GM23338 (cell line): ENCODE results near the gene STK39. TPM values are rescaled to one million over a fixed set of nuclear protein-coding genes. Genes with fewer than 3 reads are reported as not detected.

Experiments used
- ATAC-seq: fragments of 200-7000 bp; cut with Tn5 transposase; 3 replicates; pipeline ENCODE4 v1.9.1; 2020
- DNase-seq: peaks from one replicate; pipeline ENCODE4 v3.0.0-alpha.2; 2015; ENCODE audit warnings: low spot score
- H2AFZ ChIP-seq: fragments of 200-600 bp; sonication (generic); 2 replicates; pipeline ENCODE4 v1.8.0; 2016; ENCODE audit warnings: antibody characterized with exemption, mild to moderate bottlenecking, moderate library complexity
- H3F3A ChIP-seq: fragments of 200-600 bp; sonication (generic); replicated peaks from 2 replicates; pipeline ENCODE4 v1.8.0; 2017; ENCODE audit warnings: antibody characterized with exemption, mixed run types, low read depth
- H3K27ac ChIP-seq: fragments of 200-600 bp; sonication (generic); 2 replicates; pipeline ENCODE4 v1.6.1; 2016; ENCODE audit warnings: low read depth
- H3K27me3 ChIP-seq: fragments of 200-600 bp; sonication (generic); 2 replicates; pipeline ENCODE4 v1.8.0; 2016; ENCODE audit warnings: mild to moderate bottlenecking, mixed run types, moderate library complexity; ENCODE audit not compliant: insufficient read depth
- H3K36me3 ChIP-seq: fragments of 200-600 bp; sonication (generic); 2 replicates; pipeline ENCODE4 v1.8.0; 2016; ENCODE audit warnings: mild to moderate bottlenecking; ENCODE audit not compliant: insufficient read depth
- H3K4me1 ChIP-seq: fragments of 200-600 bp; sonication (generic); 2 replicates; pipeline ENCODE4 v1.8.0; 2016; ENCODE audit warnings: mild to moderate bottlenecking, moderate library complexity; ENCODE audit not compliant: insufficient read depth
- H3K4me2 ChIP-seq: fragments of 200-600 bp; sonication (generic); 2 replicates; pipeline ENCODE4 v1.7.1; 2017; ENCODE audit warnings: mixed run types
- H3K4me3 ChIP-seq: fragments of 200-600 bp; sonication (generic); 2 replicates; pipeline ENCODE4 v1.6.1; 2016; ENCODE audit warnings: mixed run types
- H3K79me2 ChIP-seq: fragments of 200-600 bp; sonication (generic); replicated peaks from 2 replicates; pipeline ENCODE4 v1.8.0; 2017; ENCODE audit warnings: mild to moderate bottlenecking; ENCODE audit not compliant: insufficient read depth
- H3K9me2 ChIP-seq: fragments of 200-600 bp; sonication (generic); 2 replicates; pipeline ENCODE4 v1.8.0; 2017; ENCODE audit not compliant: insufficient read depth
- H4K20me1 ChIP-seq: fragments of 200-600 bp; sonication (generic); replicated peaks from 2 replicates; pipeline ENCODE4 v1.8.0; 2017; ENCODE audit warnings: mild to moderate bottlenecking; ENCODE audit not compliant: insufficient read depth
- H3K27ac Mint-ChIP-seq: 2 replicates; pipeline ENCODE4 v1.8.0; 2020; ENCODE audit warnings: inconsistent platforms, mild to moderate bottlenecking, moderate library complexity, mixed read lengths
- H3K27me3 Mint-ChIP-seq: 3 replicates; pipeline ENCODE4 v1.8.0; 2022; ENCODE audit warnings: low read depth, mild to moderate bottlenecking, moderate library complexity, mixed read lengths, inconsistent platforms; ENCODE audit not compliant: insufficient read depth, poor library complexity
- H3K36me3 Mint-ChIP-seq: 3 replicates; pipeline ENCODE4 v1.8.0; 2021; ENCODE audit warnings: low read depth, mild to moderate bottlenecking, inconsistent platforms, moderate library complexity, mixed read lengths
- H3K4me1 Mint-ChIP-seq: 3 replicates; pipeline ENCODE4 v1.8.0; 2020; ENCODE audit warnings: mild to moderate bottlenecking, inconsistent platforms, mixed read lengths
- H3K4me3 Mint-ChIP-seq: 3 replicates; pipeline ENCODE4 v1.8.0; 2021; ENCODE audit warnings: moderate library complexity, mild to moderate bottlenecking, inconsistent platforms, mixed read lengths
- H3K9me3 Mint-ChIP-seq: 3 replicates; pipeline ENCODE4 v1.8.0; 2020; ENCODE audit warnings: moderate library complexity, mild to moderate bottlenecking, inconsistent platforms, mixed read lengths
- CREB1 ChIP-seq: fragments of 250-450 bp; sonication (Bioruptor Pico); IDR thresholded peaks from 2 replicates; pipeline ENCODE4 v1.5.0; 2020; ENCODE audit warnings: low read depth, mild to moderate bottlenecking, moderate library complexity
- CTCF ChIP-seq, 2 experiments: fragments of 200-600 bp in 1 of 2; sonication (generic) in 1 of 2; conservative IDR thresholded peaks; 2 replicates each; pipeline versions ENCODE4 v1.5.1 to v1.6.1; 2016 to 2017; ENCODE audit warnings: antibody characterized with exemption in 2 of 2, low read depth in 2 of 2, mild to moderate bottlenecking in 2 of 2, moderate library complexity in 1 of 2
- EZH2 ChIP-seq: fragments of 200-600 bp; sonication (generic); IDR thresholded peaks from one replicate; pipeline ENCODE4 v1.8.0; 2017; ENCODE audit warnings: antibody characterized with exemption, mild to moderate bottlenecking, low read depth; ENCODE audit not compliant: unreplicated experiment
- JUNB ChIP-seq: IDR thresholded peaks from one replicate; pipeline ENCODE4 v1.6.1; 2016; ENCODE audit warnings: antibody characterized with exemption; ENCODE audit not compliant: unreplicated experiment
- NANOG ChIP-seq: IDR thresholded peaks from 2 replicates; pipeline ENCODE4 v1.6.1; 2016; ENCODE audit warnings: antibody characterized with exemption, borderline replicate concordance
- STAT1 ChIP-seq: IDR thresholded peaks from one replicate; pipeline ENCODE4 v1.6.1; 2016; ENCODE audit warnings: antibody characterized with exemption; ENCODE audit not compliant: unreplicated experiment
- ZNF331 ChIP-seq: fragments of 250-450 bp; sonication (Bioruptor Pico); IDR thresholded peaks from 2 replicates; pipeline ENCODE4 v1.5.0; 2020; ENCODE audit warnings: low read depth, mild to moderate bottlenecking, moderate library complexity
- polyA plus RNA-seq: library from polyadenylated mRNA; unstranded; fragments of >200 nt; fragmentation: Nextera tagmentation; extraction: Ambion mirVana; gene quantifications from 2 replicates; pipeline ENCODE4 v1.2.1, GENCODE V29; 2016
- total RNA-seq: library from RNA; depleted of rRNA; stranded (reverse); fragments of >200 nt; shearing (Covaris generic); gene quantifications from 2 replicates; pipeline ENCODE4 v1.2.3, GENCODE V29; 2014
- TF ChIP-seq, protein P1 (sequence below): IDR thresholded peaks from 2 replicates; pipeline ENCODE4 v1.6.1; 2016; ENCODE audit warnings: antibody characterized with exemption
- TF ChIP-seq, protein P2 (sequence below): fragments of 250-450 bp; sonication (Bioruptor Pico); IDR thresholded peaks from 2 replicates; pipeline ENCODE4 v1.5.0; 2020; ENCODE audit warnings: mild to moderate bottlenecking, moderate library complexity

Gene STK39
- total and polyA plus RNA-seq, 2 experiments from 2014 or later = 9.5 to 16.9 TPM

GRCh38 chr2:168190590-168191336 is 56.6 kb downstream of the STK39 start:
- H3K9me2 ChIP-seq = no peaks in the 10 kb centered on the region
- no peak overlapping the region for H3K4me3 ChIP-seq
- no peaks in the 10 kb centered on the region for H3K27me3 Mint-ChIP-seq
- no peak overlapping the region for H3K27ac Mint-ChIP-seq
- H3K27ac ChIP-seq = no peak overlapping the region
- no peak overlapping the region for H2AFZ ChIP-seq
- no peaks in the 10 kb centered on the region for H4K20me1 ChIP-seq
- peak; percentile 11 for DNase-seq
- H3K9me3 Mint-ChIP-seq = no peaks in the 10 kb centered on the region; the same call in 2 of the 3 replicates
- H3F3A ChIP-seq = no peaks in the 10 kb centered on the region
- H3K36me3 ChIP-seq = no peaks in the 10 kb centered on the region
- H3K27me3 ChIP-seq = no peaks in the 10 kb centered on the region
- H3K4me3 Mint-ChIP-seq = no peak overlapping the region
- TF ChIP-seq CREB1 (CRISPR knock-in tag) = no peak
- no peak for TF ChIP-seq STAT1
- TF ChIP-seq, protein P1, sequence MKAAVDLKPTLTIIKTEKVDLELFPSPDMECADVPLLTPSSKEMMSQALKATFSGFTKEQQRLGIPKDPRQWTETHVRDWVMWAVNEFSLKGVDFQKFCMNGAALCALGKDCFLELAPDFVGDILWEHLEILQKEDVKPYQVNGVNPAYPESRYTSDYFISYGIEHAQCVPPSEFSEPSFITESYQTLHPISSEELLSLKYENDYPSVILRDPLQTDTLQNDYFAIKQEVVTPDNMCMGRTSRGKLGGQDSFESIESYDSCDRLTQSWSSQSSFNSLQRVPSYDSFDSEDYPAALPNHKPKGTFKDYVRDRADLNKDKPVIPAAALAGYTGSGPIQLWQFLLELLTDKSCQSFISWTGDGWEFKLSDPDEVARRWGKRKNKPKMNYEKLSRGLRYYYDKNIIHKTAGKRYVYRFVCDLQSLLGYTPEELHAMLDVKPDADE = no peak
- TF ChIP-seq CTCF (conservative IDR thresholded peaks at IDR 0.05; ENCODE audit: low read depth in 2 of 2) = no peak
- no peak for TF ChIP-seq JUNB
- no peak for TF ChIP-seq ZNF331
- TF ChIP-seq, protein P2, sequence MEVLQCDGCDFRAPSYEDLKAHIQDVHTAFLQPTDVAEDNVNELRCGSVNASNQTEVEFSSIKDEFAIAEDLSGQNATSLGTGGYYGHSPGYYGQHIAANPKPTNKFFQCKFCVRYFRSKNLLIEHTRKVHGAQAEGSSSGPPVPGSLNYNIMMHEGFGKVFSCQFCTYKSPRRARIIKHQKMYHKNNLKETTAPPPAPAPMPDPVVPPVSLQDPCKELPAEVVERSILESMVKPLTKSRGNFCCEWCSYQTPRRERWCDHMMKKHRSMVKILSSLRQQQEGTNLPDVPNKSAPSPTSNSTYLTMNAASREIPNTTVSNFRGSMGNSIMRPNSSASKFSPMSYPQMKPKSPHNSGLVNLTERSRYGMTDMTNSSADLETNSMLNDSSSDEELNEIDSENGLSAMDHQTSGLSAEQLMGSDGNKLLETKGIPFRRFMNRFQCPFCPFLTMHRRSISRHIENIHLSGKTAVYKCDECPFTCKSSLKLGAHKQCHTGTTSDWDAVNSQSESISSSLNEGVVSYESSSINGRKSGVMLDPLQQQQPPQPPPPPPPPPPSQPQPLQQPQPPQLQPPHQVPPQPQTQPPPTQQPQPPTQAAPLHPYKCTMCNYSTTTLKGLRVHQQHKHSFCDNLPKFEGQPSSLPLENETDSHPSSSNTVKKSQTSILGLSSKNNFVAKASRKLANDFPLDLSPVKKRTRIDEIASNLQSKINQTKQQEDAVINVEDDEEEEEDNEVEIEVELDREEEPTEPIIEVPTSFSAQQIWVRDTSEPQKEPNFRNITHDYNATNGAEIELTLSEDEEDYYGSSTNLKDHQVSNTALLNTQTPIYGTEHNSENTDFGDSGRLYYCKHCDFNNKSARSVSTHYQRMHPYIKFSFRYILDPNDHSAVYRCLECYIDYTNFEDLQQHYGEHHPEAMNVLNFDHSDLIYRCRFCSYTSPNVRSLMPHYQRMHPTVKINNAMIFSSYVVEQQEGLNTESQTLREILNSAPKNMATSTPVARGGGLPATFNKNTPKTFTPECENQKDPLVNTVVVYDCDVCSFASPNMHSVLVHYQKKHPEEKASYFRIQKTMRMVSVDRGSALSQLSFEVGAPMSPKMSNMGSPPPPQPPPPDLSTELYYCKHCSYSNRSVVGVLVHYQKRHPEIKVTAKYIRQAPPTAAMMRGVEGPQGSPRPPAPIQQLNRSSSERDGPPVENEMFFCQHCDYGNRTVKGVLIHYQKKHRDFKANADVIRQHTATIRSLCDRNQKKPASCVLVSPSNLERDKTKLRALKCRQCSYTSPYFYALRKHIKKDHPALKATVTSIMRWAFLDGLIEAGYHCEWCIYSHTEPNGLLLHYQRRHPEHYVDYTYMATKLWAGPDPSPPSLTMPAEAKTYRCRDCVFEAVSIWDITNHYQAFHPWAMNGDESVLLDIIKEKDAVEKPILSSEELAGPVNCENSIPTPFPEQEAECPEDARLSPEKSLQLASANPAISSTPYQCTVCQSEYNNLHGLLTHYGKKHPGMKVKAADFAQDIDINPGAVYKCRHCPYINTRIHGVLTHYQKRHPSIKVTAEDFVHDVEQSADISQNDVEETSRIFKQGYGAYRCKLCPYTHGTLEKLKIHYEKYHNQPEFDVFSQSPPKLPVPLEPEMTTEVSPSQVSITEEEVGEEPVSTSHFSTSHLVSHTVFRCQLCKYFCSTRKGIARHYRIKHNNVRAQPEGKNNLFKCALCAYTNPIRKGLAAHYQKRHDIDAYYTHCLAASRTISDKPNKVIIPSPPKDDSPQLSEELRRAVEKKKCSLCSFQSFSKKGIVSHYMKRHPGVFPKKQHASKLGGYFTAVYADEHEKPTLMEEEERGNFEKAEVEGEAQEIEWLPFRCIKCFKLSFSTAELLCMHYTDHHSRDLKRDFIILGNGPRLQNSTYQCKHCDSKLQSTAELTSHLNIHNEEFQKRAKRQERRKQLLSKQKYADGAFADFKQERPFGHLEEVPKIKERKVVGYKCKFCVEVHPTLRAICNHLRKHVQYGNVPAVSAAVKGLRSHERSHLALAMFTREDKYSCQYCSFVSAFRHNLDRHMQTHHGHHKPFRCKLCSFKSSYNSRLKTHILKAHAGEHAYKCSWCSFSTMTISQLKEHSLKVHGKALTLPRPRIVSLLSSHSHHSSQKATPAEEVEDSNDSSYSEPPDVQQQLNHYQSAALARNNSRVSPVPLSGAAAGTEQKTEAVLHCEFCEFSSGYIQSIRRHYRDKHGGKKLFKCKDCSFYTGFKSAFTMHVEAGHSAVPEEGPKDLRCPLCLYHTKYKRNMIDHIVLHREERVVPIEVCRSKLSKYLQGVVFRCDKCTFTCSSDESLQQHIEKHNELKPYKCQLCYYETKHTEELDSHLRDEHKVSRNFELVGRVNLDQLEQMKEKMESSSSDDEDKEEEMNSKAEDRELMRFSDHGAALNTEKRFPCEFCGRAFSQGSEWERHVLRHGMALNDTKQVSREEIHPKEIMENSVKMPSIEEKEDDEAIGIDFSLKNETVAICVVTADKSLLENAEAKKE (CRISPR knock-in tag) = no peak
- no peak for TF ChIP-seq EZH2
- TF ChIP-seq NANOG = no peak
- H3K4me1 Mint-ChIP-seq = peaks cover 42% of the 10 kb centered on the region
- H3K4me1 ChIP-seq = peaks cover 21% of the 10 kb centered on the region
- no peaks in the 10 kb centered on the region for H3K36me3 Mint-ChIP-seq
- H3K4me2 ChIP-seq = peak overlapping the region; percentile 30; the same call in 1 of the 2 replicates
- ATAC-seq = no peak
- no peaks in the 10 kb centered on the region for H3K79me2 ChIP-seq
